ENCODE results near the gene SIN3B.
A peak's percentile ranks its signal among the peaks of the same experiment; 100 is the strongest.
"Not testable (repeated sequence)": the region's sequence is repeated elsewhere in the genome, so short reads cannot be mapped to it uniquely, and the experiment has no call there.

Gene SIN3B

GRCh38 chr19:16829010-16829821, at the start of gene SIN3B:
TSS of gene SIN3B (plus strand) at chr19:16829398. CDS start at chr19:16829421, 23 bp downstream.
- DNase-seq, result peak; percentile 45

- no peak for DNase-seq
Measured at GRCh38 chr19:16779539-16780163, 49.5 kb upstream of the SIN3B start.

- DNase-seq, result no peak
Measured at GRCh38 chr19:16782719-16783118, 46.5 kb upstream of the SIN3B start.

- no peak for DNase-seq
Measured at GRCh38 chr19:16788479-16788878, 40.7 kb upstream of the SIN3B start.

GRCh38 chr19:16789238-16789637, 40.0 kb upstream of the SIN3B start:
- DNase-seq, result no peak

- DNase-seq, result no peak
Measured at GRCh38 chr19:16790051-16790450, 39.1 kb upstream of the SIN3B start.

GRCh38 chr19:16791942-16792341, 37.3 kb upstream of the SIN3B start:
- DNase-seq, result no peak

GRCh38 chr19:16794456-16795441, 34.4 kb upstream of the SIN3B start:
- DNase-seq, result no peak

GRCh38 chr19:16795731-16796130, 33.5 kb upstream of the SIN3B start:
- DNase-seq, result no peak

GRCh38 chr19:16797876-16798275, 31.3 kb upstream of the SIN3B start:
- DNase-seq, result no peak

- not testable (repeated sequence) for DNase-seq
Measured at GRCh38 chr19:16798326-16798725, 30.9 kb upstream of the SIN3B start.

GRCh38 chr19:16799740-16800139, 29.5 kb upstream of the SIN3B start:
- no peak for DNase-seq

- DNase-seq, result no peak
Measured at GRCh38 chr19:16801600-16802013, 27.6 kb upstream of the SIN3B start.

GRCh38 chr19:16804176-16804575, 25.0 kb upstream of the SIN3B start:
- no peak for DNase-seq

- DNase-seq, result no peak
Measured at GRCh38 chr19:16807549-16808284, 21.5 kb upstream of the SIN3B start.

- no peak for DNase-seq
Measured at GRCh38 chr19:16814526-16815100, 14.6 kb upstream of the SIN3B start.

GRCh38 chr19:16820056-16820455, 9.1 kb upstream of the SIN3B start:
- DNase-seq, result no peak

GRCh38 chr19:16821081-16821480, 8.1 kb upstream of the SIN3B start:
- no peak for DNase-seq

GRCh38 chr19:16822648-16823047, 6.5 kb upstream of the SIN3B start:
- DNase-seq, result no peak

- no peak for DNase-seq
Measured at GRCh38 chr19:16824658-16825311, 4.4 kb upstream of the SIN3B start.

GRCh38 chr19:16825312-16826052, 3.7 kb upstream of the SIN3B start:
- DNase-seq, result no peak
